MCF 10A (cell line): ENCODE data around the gene TIAM2. TPM values are rescaled to one million over a fixed set of nuclear protein-coding genes. Genes with fewer than 3 reads are reported as not detected.
A peak's percentile ranks its signal among the peaks of the same experiment; 100 is the strongest.

Experiments used
- BruUV-seq: library from RNA; stranded (reverse); fragments of 400-500 nt; replicated peaks from 2 replicates; lab custom pipeline; 2021; lab: Mats Ljungman, UMichigan
- CTCF ChIA-PET: fragments of 300-600 bp; sonication (Branson Sonifier 250); formaldehyde crosslinking; extraction: SDS; loops from one replicate; lab custom pipeline; 2021; ENCODE audit warnings: antibody characterized with exemption, inconsistent platforms; lab: Yijun Ruan, JAX
- POLR2A ChIA-PET: fragments of 300-600, 350-650 bp; sonication (Branson Sonifier 250); formaldehyde crosslinking; extraction: SDS; loops from one replicate; lab custom pipeline; 2020; ENCODE audit warnings: antibody characterized with exemption, inconsistent platforms; lab: Yijun Ruan, JAX
- DNase-seq: peaks from one replicate; pipeline ENCODE4 v3.0.0-alpha.2; 2018; ENCODE audit not compliant: unreplicated experiment
- H3K27ac Mint-ChIP-seq: one replicate; pipeline ENCODE4 v1.8.0; 2022; ENCODE audit warnings: mild to moderate bottlenecking, low read depth, mixed read lengths; ENCODE audit not compliant: unreplicated experiment
- H3K27me3 Mint-ChIP-seq: one replicate; pipeline ENCODE4 v1.8.0; 2022; ENCODE audit warnings: mixed read lengths; ENCODE audit not compliant: insufficient read depth, unreplicated experiment
- H3K36me3 Mint-ChIP-seq: one replicate; pipeline ENCODE4 v1.8.0; 2022; ENCODE audit warnings: mild to moderate bottlenecking, moderate library complexity, mixed read lengths; ENCODE audit not compliant: insufficient read depth, unreplicated experiment
- H3K4me1 Mint-ChIP-seq: one replicate; pipeline ENCODE4 v1.8.0; 2022; ENCODE audit warnings: mixed read lengths; ENCODE audit not compliant: insufficient read depth, unreplicated experiment
- H3K4me3 Mint-ChIP-seq: one replicate; pipeline ENCODE4 v1.8.0; 2022; ENCODE audit warnings: mild to moderate bottlenecking, moderate library complexity, mixed read lengths; ENCODE audit not compliant: unreplicated experiment
- H3K9me3 Mint-ChIP-seq: one replicate; pipeline ENCODE4 v1.8.0; 2022; ENCODE audit warnings: mixed read lengths; ENCODE audit not compliant: unreplicated experiment
- intact Hi-C: fragments of 100-400 bp; cut with micrococcal nuclease; formaldehyde crosslinking; loops from 2 replicates; pipeline ENCODE4 v1.14.1; 2022
- total RNA-seq: library from RNA; stranded (reverse); gene quantifications from 2 replicates; pipeline ENCODE4 v1.2.3, GENCODE V29; 2022
- TF ChIP-seq, protein P1 (sequence below): fragments of 200-600 bp; IDR thresholded peaks from one replicate; pipeline ENCODE4 v1.8.0; 2022; ENCODE audit warnings: antibody characterized with exemption, mild to moderate bottlenecking; ENCODE audit not compliant: unreplicated experiment

The TIAM2 gene
- total RNA-seq, 1 experiment from 2014 or later: 3.1 TPM

DNA sequence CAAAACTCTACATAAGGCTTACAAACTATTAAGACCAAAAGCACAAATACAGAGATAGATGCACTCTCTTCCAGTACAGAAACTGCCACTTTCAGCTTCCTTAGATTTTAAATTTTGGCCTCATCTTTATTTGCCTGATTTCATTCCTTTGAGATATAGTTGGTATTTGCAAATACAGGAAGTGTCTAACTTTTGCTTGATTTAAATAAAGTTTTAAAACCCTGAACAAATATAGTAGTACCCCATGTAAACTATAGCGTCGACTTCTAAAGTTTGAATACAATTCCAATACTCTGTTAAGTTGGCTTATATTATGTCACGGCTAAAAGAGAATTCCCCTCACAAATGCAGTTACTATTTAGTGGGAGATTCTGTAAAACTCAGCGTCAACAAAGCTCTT is 267.5 kb downstream of the TIAM2 start:
- no TSS peak for BruUV-seq
- POLR2A ChIA-PET: no interaction called here
- DNase-seq: no peak
- peaks cover 12% of the 10 kb centered on the region for H3K4me1 Mint-ChIP-seq
- no peak overlapping the region for H3K4me3 Mint-ChIP-seq
- H3K27me3 Mint-ChIP-seq: no peaks in the 10 kb centered on the region
- no peak overlapping the region for H3K27ac Mint-ChIP-seq
- peaks cover 45% of the 10 kb centered on the region for H3K36me3 Mint-ChIP-seq
- no peaks in the 10 kb centered on the region for H3K9me3 Mint-ChIP-seq
- TF ChIP-seq, protein P1, sequence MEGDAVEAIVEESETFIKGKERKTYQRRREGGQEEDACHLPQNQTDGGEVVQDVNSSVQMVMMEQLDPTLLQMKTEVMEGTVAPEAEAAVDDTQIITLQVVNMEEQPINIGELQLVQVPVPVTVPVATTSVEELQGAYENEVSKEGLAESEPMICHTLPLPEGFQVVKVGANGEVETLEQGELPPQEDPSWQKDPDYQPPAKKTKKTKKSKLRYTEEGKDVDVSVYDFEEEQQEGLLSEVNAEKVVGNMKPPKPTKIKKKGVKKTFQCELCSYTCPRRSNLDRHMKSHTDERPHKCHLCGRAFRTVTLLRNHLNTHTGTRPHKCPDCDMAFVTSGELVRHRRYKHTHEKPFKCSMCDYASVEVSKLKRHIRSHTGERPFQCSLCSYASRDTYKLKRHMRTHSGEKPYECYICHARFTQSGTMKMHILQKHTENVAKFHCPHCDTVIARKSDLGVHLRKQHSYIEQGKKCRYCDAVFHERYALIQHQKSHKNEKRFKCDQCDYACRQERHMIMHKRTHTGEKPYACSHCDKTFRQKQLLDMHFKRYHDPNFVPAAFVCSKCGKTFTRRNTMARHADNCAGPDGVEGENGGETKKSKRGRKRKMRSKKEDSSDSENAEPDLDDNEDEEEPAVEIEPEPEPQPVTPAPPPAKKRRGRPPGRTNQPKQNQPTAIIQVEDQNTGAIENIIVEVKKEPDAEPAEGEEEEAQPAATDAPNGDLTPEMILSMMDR: no peak
- intact Hi-C loops: no loop called here
- CTCF ChIA-PET: interaction anchor here (0.7 kb wide), 1 partner anchor 39 kb away, joined by 4 read pairs; no protein-coding TSS in a partner anchor

DNA sequence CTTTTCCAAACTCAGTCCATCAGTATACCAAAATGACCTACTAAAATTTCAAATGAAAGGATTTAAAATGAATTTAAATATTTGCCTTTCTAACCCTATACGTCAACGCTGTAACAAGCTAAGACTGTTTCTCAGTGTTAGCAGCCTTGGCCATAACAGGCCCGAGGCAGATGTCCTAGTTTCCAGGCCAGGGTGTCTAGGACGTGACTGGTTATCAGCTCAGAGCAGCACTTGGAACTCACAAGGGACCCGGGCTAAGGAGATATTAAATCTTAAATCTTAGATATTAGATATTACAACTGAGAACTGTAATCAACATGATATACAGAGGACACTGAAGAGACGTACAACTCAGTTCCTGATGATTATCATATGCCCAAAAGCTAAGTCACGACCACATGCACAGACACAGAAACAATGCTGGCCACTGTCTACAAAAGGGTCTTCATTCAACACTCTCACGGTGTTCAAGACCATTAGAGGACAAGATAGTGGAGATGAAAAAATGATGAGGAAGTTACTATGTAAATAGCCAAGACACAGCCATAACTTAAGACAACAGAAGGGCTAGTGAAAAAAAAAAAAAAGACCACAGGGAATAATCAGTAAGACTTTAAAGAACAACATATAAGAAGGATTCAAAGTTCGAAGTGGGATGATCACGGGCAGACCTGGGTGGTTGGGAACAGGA is 268.4 kb downstream of the TIAM2 start, which contains the start of gene CLDN20:
Gene CLDN20 (plus strand): TSS at position 641 of the 691 bp plus-strand sequence. CDS start 11,707 bp downstream, outside the sequence.
- Mint-ChIP-seq H3K9me3 (no peaks in the 10 kb centered on the region), H3K27ac (peak within 1 kb of the TSS; percentile 75), H3K27me3 (no peaks in the 10 kb centered on the region), H3K4me1 (peaks cover 12% of the 10 kb centered on the region), H3K4me3 (no peak within 1 kb of the TSS), H3K36me3 (peaks cover 45% of the 10 kb centered on the region)
- BruUV-seq: no TSS peak
- no peak for DNase-seq
- TF ChIP-seq, protein P1: no peak
- intact Hi-C loops: no loop called here
- CTCF ChIA-PET: interaction anchor here (0.6 to 1.3 kb wide), 3 partner anchors 40 to 335 kb away, joined by 3 to 7 read pairs (median 4); no protein-coding TSS in a partner anchor
- POLR2A ChIA-PET: no interaction called here

DNA sequence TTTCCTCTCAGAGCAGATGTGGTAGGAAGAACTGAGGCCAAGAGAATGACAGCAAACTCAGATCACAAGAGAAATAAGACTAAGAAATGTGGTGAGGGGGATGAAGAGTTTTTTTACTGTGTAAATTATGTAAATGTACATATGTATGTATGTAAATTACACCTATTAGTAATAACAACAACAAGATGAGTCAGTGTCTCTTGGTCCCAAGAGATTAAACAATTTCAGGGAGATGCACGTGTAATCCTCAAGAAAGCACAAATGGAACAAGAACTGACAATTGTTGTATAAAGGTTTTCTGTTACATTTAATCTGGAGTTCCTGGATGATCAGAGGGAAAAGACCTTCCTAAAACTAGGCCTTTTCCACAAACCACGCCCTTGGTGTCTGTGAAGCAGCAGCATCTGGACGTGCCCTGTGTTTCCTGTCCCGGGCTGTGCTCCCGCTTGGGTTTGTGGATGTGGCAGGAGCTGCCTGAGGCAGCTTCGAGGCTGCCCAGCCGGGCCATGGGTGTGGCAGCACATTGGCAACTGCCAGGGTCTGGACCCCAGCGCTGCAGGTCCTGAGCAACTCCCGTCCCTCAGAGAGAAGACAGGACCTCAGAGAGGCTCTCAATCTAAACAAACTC is 269.7 kb downstream of the TIAM2 start:
- H3K4me1 Mint-ChIP-seq: peaks cover 12% of the 10 kb centered on the region
- H3K4me3 Mint-ChIP-seq: no peak overlapping the region
- CTCF ChIA-PET: interaction anchor here (1.3 kb wide), 1 partner anchor 88 kb away, joined by 3 read pairs; no protein-coding TSS in a partner anchor
- TF ChIP-seq, protein P1: no peak
- intact Hi-C loops: loop anchor here (1.0 kb wide), 1 partner anchor 88 kb away; no protein-coding TSS in a partner anchor
- DNase-seq: peak; percentile 52
- no peaks in the 10 kb centered on the region for H3K27me3 Mint-ChIP-seq
- POLR2A ChIA-PET: interaction anchor here (0.8 to 1.0 kb wide), 2 partner anchors 9 to 91 kb away, joined by 3 read pairs; no protein-coding TSS in a partner anchor
- H3K27ac Mint-ChIP-seq: peak overlapping the region; percentile 75
- H3K9me3 Mint-ChIP-seq: no peaks in the 10 kb centered on the region
- H3K36me3 Mint-ChIP-seq: peaks cover 34% of the 10 kb centered on the region
- no TSS peak for BruUV-seq
